MM.1S (cell line): Measurements from ENCODE around the gene CYP4A22.

ENCODE experiments used
- EZH2 ChIP-seq: fragments of 300-600 bp; sonication (generic); optimal IDR thresholded peaks from 2 replicates; pipeline ENCODE3; 2017; ENCODE audit warnings: low read depth, mild to moderate bottlenecking, antibody characterized with exemption, low read length, mixed read lengths
- EZH2phosphoT487 ChIP-seq: fragments of 300-600 bp; sonication (generic); IDR thresholded peaks from 2 replicates; pipeline ENCODE4 v1.6.1; 2018; ENCODE audit warnings: antibody characterized with exemption, low read length
- TF ChIP-seq, protein P1 (sequence below): fragments of 300-600 bp; sonication (generic); IDR thresholded peaks from 2 replicates; pipeline ENCODE4 v1.5.1; 2016; ENCODE audit warnings: antibody characterized with exemption, low read length, mixed read lengths

DNA sequence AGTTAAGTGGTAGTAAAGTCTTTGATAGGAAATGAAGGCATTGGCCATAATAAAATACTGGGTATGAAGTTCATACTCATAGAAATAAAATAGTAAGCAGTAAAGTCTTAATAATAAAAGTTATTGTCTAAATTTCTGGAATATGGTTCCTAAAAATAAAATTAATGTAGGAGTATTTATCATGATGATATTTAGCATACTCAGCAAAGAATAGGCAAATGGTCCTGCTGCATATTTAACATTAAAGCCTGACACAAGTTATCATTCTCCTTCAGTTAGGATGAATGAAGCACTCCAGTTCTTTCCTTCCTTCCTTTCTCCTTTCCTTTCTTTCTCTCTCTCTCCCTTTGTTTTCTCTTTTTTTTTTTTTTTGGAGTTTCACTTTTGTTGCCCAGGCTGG lies 27.3 kb downstream of the CYP4A22 start:
- TF ChIP-seq EZH2 (no peak), EZH2phosphoT487 (no peak)
- TF ChIP-seq, protein P1, sequence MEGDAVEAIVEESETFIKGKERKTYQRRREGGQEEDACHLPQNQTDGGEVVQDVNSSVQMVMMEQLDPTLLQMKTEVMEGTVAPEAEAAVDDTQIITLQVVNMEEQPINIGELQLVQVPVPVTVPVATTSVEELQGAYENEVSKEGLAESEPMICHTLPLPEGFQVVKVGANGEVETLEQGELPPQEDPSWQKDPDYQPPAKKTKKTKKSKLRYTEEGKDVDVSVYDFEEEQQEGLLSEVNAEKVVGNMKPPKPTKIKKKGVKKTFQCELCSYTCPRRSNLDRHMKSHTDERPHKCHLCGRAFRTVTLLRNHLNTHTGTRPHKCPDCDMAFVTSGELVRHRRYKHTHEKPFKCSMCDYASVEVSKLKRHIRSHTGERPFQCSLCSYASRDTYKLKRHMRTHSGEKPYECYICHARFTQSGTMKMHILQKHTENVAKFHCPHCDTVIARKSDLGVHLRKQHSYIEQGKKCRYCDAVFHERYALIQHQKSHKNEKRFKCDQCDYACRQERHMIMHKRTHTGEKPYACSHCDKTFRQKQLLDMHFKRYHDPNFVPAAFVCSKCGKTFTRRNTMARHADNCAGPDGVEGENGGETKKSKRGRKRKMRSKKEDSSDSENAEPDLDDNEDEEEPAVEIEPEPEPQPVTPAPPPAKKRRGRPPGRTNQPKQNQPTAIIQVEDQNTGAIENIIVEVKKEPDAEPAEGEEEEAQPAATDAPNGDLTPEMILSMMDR: no peak
